ENCODE results near the gene GBX1.

GBX1 gene

DNA sequence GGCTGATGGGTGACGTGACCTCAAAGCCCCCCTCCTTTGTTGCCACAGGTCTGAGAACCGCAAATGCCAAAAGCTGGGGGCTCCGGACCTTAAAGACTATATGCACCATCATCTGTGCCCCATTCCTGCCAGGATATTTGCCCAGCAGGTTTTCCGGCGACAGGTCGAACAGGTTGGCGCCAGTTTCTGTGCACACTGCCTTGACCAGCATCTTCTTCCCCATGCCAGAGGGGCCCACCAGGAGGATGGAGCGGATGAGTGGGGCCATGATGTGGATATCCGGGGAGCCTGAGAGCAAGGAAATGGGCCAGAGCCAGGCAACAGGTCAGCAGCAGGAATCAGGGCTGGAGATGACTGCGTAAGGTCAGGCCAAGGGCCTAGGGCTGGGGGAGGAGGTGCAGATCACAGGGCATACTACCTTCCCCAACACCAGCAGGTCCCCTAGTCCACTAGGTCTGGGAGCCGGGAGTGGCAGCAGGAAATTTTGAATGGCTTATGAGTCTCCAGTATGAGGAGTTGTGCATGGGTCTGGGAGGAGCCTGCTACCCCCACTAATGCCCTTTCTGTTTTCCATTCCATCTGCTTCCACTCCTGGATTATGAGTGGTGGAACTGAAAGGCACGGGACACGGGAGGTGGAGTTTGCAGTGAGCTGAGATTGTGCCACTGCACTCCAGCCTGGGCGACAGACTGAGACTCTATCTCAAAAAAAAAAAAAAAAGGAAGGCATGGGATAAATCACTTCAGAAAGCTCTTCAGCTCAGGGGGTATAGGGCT lies 25.9 kb upstream of the GBX1 start:
- no peak for DNase-seq (ENCODE audit: low spot score)

DNA sequence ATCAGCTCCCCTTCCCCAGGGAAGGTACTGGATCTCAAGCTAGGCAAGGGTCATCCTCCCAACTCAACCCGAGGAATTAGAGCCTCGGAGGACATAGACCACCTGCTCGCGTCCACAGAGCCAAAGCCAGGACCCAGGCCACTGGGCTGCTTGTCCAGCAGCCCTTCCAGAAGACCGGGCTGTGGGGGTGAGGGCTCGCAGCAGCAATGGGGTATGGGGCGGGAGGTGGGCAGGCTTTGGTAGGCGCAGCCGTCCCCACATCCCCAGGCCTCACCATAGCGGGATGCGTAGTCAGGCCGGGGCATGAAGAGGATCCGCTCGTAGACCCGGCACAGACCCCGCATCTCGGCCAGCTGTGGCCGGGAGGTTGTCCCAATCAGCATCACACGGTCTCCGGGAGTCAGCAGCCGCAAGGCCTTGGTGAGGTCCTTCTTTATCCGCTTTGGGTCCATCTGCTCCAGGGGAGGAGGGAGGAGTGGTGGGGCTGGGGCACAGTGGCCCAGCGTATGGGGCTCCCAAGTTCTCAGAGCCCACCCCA lies 24.6 kb upstream of the GBX1 start:
- no peak for DNase-seq (ENCODE audit: low spot score)

GRCh38 chr7:151191544-151191943 lies 24.1 kb upstream of the GBX1 start:
- DNase-seq (ENCODE audit: low spot score): no peak

DNA sequence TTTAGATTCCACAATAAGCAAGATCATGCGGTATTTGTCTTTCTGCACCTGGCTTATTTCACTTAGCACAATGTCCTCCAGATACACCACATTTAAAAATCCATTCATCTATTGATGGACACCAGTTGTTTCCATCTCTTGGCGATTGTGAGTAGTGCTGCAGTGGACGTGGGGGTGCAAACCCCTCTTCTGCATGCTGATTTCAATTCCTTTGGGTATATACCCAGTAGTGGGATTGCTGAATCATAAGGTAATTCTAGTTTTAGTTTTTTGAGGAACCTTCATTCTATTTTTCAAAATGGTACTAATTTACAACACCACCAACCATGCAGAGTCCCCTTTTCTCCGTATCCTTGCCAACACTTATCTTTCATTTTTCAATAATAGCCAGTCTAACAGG lies 21.5 kb upstream of the GBX1 start:
- DNase-seq (ENCODE audit: low spot score): no peak

DNA sequence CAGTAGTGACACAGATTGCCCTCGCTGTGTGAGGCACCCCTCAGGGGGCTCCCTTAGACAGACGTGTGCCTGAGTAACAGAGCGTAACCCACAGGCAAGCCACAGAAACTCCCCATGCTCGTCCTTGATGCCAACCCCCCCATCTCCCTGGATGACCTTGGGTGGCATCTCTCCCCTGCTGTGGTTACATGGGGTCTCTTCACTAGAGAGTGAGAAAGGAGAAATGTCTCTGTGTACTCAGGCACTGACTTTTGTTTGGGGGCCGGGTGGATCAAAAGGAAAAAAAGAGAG lies 20.7 kb upstream of the GBX1 start:
- DNase-seq (ENCODE audit: low spot score): peak; percentile 43

GRCh38 chr7:151187409-151188251 lies 20.1 kb upstream of the GBX1 start:
- DNase-seq (ENCODE audit: low spot score): no peak

DNA sequence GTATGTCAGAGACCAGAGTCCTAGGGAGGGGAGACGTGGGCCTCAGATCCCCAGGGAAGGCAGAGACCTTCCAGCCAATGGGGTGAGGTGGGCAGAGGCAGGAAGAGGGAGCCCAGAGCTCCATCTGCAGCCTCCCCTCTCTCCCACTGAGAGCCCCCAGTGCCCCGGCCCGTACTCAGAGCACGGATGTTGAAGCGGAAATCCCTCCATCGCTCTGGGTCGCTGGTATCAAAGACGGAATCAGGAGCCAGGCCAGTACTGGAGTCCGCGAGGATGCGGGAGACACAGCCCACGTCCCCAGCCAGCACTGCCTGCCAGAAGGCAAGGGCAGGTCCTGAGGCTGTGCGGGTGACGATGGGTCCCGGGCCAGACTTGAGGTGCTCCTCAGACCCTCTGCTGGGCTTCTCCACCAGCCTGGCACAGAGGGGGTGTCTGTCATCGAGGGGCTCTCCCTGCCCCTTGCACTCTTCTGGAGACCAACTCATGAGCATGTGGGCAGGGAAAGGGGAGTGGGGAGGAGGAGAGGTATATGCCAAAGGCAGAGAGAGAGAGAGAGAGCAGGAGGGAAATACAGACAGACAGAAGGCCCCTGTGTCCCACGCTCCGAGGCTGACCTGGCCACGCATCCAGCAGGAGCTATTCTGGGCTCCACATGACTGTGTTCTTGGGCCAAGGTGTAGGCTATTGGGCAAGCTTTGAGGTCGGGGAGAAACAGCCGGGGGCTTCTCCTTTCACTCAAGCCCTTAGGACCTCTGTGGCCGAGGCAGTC lies 19.3 kb upstream of the GBX1 start, which contains the start of gene ASB10:
TSS of gene ASB10 (minus strand) at position 611 of the 769 bp plus-strand sequence. CDS start at position 491, 120 bp downstream.
- DNase-seq (ENCODE audit: low spot score): no peak

GRCh38 chr7:151185762-151186639 lies 18.5 kb upstream of the GBX1 start:
- no peak for DNase-seq (ENCODE audit: low spot score)

DNA sequence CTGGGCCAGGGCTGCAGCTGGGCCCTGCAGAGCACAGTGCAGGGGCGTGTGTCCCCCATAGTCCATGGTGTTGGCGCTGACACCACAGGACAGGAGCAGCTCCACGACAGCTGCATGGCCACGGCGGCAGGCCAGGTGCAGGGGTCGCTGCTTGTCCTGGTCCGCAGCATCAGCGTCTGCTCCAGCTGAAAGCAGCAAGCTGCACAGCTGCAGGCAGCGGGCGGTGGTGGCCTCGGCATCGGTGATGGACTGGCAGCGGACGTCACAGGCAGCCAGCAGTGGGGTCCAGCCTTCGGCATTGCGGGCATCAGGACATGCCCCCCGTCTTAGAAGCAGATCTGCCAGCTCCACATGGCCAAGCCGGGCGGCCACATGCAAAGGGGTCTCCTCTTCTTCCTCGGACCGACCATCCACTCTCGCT lies 13.5 kb upstream of the GBX1 start:
- no peak for DNase-seq (ENCODE audit: low spot score)

DNA sequence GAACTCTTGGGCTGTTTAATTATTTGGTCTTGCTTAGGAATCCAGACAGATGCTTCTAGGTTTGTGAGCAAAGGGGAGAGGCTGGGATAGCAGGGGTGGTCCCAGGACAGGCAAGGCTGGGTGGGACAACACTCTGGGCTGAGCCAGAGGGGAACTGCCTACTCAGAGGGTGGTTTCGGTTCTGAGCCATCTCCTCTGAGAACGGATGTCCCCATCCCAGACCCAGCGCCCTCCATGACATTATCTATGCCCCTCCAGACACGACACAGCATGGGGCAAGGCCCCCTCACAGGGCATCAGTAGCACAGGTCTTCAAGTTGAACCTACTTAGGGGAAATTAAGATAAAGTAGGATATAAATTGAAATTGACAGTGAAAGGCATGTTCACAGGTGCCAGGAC lies 12.5 kb upstream of the GBX1 start:
- DNase-seq (ENCODE audit: low spot score): no peak

DNA sequence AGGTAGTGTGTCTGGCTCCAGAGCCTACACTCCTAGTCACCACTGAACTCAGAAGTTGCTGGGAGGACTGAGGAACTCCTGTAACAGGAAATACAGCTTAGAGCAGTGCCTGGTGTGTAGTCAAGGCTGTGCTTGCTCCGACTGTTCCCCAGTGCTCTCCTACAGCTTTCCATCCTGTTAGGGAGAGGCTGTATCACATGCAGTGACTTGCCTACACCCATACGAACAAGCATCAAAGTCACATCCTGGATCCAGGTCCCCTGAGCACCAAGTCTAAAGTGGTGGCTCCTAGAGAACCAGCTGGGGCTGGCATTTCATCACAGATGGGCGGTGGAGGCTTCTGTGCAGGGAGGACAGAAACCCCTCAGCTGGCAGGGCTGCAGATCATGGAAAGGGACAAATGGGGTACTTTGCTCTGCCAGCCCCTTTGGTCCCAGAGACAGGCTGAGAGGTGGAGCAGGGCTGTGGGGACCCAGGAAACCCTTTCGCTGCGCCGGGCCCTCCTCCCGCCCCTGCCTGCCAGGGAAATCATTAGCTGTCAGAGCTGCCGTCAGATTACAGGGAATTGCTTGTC lies 11.9 kb upstream of the GBX1 start:
- DNase-seq (ENCODE audit: low spot score): no peak

DNA sequence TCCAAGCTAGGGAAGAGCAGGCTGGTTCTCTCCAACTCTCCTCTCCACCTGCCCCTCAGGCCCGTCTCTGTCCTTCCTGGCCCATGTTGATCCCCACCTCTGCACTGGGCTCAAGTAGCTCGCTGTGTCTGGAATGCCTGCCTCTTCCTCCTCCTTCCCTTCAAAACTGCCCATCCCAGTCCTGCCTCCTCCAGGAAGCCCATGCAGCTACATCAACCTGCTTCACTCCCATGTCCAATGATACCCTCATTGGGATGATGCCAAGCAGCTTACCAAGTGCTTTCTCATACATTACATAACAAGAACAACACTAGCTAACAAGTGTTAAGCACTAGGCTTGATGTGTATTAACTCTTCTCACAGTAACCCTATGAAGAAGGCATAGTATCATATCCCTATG lies 11.3 kb upstream of the GBX1 start:
- DNase-seq (ENCODE audit: low spot score): no peak

GRCh38 chr7:151178236-151178635 lies 10.7 kb upstream of the GBX1 start:
- no peak for DNase-seq (ENCODE audit: low spot score)

GRCh38 chr7:151177310-151177709 lies 9.8 kb upstream of the GBX1 start:
- DNase-seq (ENCODE audit: low spot score): no peak

DNA sequence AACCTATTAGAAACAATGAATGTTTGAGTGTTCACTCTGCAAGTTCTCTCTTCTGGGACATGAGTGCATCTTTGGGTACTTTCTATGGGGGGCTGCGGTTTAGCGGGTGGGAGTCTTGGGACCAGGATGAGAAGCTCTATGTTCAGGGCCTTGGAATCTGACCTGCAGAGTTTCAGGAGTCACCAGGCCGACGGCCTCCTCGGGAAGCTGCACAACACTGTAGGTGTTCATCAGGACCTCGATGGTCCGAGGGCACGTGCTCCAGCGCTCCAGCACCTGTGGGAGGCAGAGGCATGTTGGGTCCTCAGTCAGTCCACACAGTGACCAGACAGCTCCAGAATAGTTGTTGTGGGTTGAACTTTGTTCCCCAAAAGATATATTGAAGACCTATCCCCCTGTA lies 8.9 kb upstream of the GBX1 start:
- DNase-seq (ENCODE audit: low spot score): no peak

GRCh38 chr7:151175793-151176311 lies 8.4 kb upstream of the GBX1 start:
- DNase-seq (ENCODE audit: low spot score): no peak

DNA sequence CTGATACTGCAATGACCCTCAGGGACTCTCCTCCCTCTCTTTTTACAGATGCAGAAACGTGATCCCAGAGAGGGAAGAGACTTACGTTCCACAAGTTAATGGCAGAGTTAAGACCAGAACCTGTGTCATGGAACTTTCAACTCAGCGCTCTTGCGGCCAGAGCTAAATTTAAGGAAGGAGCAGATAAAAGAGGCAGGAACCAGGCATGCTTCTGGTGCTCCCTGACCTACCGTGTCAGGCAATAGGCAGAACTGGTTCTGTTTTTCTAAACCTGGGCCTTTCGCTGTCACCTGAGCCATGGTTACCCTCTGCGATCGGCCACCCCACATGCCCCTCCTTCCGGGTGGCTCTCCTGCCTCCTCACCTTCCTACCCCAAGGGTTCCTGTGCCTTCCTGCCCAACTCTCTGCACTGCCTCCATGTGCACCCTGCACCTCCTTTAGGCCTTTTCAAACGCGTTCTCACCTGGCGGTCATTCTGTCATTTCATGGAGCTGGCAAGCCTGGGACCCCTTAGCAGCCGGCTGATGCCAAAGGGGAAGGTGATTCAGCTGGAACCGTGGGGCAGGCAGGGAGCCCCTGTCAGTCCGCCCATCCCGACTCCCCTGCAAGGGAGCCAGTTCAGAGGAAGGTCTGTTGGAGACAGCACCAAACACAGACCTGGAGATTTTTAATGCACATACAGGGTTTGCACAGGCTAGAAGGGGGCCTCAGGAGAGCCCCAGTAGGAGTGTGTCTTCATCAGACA lies 7.7 kb upstream of the GBX1 start:
- DNase-seq (ENCODE audit: low spot score): no peak

DNA sequence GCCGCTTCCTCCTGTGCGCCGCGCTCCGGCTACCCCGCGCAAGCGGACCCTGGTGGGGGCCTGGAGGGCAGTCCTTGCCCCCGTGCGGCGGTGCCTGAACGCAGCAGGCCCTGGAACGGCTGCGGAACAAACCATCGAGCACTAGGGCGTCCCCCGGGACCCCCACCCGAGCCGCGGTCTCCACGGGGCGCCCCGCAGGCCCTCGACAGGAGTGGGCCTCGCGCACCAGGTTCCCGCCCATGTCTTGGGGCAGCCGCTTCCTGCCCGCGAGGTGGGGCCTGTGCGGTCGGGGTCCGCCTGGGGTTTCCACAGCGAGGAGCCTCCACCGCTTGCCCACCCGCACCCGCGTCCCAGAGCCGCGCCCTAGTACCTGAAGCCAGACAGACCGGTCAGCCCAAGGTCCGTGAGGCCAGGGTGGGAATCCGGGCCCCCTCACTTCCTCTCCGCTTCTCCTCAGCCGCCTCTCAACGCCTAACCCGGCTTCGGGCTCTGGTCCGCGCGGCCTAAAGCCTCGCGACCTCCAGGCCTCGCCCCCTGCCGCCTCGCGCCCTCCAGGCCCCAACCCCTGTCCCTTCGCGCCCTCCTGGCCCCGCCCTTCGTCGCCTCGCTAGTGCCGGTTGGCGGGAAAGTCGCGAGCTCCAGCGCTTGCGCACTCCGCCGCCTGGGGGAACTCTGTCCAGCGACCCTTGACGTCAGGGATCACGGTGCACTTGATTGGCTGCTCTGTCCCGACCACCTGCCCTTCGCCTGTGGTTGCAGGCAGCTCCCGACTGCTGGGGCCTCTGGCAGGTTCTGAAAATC lies 7.0 kb upstream of the GBX1 start:
- DNase-seq (ENCODE audit: low spot score): no peak

Measured in NAMALWA (cell line).